Measurements from ENCODE around the gene TNNT3. TPM values are rescaled to one million over a fixed set of nuclear protein-coding genes. Genes with fewer than 3 reads are reported as not detected.

TNNT3 gene
- polyA plus RNA-seq, 3 donors, result 5.3 to 7.3 (median 5.9) TPM

DNA sequence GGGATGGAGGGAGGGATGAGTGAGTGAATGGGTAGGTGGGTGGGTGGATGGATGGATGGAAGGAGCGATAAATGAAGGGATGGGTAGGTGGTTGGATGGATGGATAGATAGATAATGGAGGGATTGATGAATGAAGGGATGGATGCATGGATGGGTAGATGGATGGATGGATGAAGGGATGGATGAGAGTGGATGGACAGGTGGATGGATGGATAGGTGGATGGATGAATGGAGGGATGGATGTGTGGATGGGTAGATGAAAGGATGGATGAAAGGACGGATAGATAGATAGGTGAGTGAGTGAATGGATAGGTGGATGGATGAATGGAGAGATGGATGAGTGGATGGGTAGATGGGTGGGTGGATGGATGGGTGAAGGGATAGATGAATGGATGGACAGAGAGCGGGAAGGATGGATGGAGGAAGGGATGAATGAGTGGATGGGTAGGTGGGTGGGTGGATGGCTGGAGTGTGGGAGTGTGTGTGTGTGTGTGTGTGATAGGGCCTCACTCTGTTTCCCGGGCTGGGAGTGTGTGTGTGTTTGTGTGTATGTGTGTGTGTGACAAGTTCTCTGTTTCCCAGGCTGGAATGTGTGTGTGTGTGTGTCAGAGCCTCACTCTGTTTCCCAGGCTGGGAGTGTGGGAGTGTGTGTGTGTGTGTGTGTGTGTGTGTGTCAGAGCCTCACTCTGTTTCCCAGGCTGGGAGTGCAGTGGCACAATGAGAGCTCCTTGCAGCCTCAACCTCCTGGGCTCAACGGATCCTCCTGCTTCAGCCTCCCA is 25.7 kb upstream of the TNNT3 start:
- DNase-seq (ENCODE audit: low read depth in 3 of 3, low spot score in 2 of 3), result no peak

DNA sequence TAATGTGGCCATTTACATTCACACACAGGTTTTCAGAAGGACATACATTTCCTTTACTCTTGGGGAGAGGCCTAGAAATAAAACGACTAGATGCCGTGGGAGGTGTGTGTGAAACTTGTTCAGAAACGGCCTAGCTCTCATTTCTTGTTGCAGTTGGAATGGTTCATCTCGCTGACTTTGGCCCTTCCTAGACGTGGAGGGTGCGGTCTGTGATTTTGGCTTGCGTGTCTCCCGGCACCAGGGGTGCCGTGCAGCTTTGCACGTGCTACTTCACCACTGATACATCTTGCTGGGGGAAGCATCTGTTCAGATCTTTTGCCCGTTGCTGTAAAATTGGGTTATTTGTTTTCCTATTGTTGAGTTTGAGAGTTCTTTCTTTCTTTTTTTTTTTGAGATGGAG is 24.7 kb upstream of the TNNT3 start:
- DNase-seq (ENCODE audit: low read depth in 3 of 3, low spot score in 2 of 3), result no peak

DNA sequence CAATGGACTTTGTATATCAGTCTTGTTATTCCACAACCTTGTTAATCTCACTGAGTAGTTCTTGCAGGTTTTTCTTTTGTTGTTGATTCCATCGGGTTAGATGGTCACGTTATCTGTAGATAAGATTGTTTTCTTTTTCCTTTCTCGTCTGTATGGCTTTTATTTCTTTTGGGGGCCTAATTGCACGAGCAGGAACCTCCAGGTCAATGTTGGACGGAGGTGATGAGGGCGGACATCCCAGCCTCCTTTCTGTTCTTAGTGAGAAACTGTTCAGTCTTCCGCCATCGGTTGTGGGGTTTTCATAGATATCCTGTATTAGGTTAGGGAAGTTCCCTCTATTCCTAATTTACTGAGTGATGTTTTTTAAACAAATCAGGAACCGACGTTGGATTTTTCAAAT is 23.0 kb upstream of the TNNT3 start:
- no peak for DNase-seq (ENCODE audit: low read depth in 3 of 3, low spot score in 2 of 3)

DNA sequence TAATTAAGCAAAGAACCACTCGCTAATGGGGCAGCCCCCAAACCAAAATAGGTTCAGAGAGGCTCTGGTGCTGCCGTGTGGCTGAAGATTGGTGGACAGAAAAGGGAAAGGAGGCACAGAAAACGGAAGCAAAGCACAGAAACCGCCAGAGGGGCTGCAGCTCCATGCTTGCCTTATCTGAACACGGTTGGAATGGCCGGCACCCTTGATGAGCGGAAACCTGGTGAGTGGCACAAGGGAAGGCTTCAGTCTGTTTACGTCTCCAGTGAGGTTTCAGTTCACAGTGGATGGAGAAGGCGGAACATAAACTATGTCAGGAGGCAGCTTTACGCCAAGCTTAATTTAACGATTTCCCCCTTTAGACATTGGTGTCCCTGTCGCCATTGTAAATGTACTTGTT is 22.6 kb upstream of the TNNT3 start:
- no peak for DNase-seq (ENCODE audit: low read depth in 3 of 3, low spot score in 2 of 3)

DNA sequence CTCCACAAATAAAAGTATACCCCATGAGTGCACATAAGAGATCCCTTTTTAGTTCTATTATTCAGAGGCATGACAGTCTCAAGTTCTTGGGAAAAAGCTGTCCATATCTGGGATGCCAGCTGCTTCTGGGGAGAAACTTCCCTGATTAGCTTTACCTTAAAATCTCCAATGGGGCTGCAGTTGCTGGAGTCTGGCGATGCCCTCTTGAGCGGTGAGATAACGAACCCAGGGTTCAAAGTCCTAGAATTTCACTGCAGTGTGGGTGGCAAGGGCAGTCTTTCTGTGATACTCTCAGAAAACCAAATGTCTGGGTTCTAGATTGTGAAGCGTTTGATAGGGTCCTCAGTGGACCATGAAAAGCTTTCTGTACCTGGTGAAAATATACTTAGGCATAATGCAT is 20.4 kb upstream of the TNNT3 start:
- no peak for DNase-seq (ENCODE audit: low read depth in 3 of 3, low spot score in 2 of 3)

DNA sequence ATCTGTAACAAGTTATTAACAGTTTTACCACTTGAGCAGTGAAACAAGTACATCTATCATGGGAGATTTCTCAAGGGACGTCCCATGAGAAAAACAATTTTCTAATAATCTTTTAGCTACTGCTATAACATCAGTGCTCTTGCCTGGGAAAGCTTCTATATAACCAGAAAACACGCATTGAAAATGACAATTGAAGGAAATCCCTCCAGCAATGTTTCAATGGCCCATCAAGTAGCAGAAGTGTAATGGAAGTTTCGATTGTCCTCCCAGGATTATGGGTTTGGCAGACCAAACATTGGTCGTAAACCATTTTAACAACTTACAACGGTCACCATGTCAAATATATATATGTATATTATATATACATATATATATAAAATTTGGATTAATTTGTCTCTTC is 19.8 kb upstream of the TNNT3 start:
- no peak for DNase-seq (ENCODE audit: low read depth in 3 of 3, low spot score in 2 of 3)

DNA sequence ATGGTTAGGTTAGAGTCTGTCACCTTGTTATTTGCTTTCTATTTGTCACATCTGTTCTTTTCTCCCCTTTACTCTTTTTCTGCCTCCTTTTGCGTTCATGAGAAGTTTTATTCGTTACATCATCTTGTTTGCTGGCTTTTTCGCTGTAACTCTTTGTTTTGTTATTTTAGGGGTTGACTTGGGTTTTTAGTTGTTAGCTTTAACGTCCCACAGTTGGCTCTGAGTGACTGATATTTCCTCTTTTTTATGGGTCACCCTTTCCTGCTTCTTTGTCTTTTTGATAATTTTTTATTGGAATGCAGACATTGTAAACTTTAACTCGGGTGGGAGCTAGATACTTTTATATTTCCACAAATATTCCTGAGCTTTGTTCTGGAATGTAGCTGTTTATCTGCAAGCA is 13.3 kb upstream of the TNNT3 start:
- DNase-seq (ENCODE audit: low read depth in 3 of 3, low spot score in 2 of 3), result no peak

DNA sequence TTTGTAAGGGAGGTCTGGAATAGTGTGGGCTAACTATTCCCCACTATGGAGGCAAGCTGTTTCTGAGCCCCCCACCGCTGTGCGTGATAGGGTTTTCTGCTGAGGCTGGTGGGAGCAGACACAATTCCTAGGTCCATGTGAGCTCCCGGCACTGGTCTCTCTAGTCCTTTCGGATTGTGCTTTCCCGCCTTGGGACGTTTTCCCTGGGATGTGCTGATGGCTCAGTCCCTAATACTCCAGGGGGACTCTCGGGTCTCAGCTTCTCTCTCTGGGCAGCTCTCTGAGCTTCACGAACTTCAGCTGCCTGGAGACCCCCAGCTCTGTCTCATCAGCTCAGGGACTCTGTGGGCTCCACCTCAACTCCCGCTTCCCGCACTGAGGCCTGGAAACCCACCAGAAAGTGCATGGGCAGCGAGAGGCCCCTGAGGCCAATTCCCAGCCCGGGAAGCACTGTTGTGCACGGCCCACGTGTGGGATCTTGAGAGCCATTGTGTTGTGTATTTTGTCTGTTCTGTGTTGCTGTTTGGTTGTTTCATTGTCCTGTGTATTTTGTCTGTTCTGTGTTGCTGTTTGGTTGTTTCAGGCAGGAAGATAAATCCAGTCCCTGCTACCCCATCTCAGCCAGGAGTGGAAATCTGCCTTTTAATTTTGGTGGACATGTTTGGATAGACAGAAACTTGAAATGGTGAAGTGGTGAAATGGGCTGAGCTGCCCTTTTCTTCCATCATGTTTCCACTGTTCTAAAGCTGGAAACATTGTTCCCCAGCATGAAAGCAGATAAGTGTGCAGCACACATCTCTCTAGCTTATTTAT is 12.7 kb upstream of the TNNT3 start:
- no peak for DNase-seq (ENCODE audit: low read depth in 3 of 3, low spot score in 2 of 3)

DNA sequence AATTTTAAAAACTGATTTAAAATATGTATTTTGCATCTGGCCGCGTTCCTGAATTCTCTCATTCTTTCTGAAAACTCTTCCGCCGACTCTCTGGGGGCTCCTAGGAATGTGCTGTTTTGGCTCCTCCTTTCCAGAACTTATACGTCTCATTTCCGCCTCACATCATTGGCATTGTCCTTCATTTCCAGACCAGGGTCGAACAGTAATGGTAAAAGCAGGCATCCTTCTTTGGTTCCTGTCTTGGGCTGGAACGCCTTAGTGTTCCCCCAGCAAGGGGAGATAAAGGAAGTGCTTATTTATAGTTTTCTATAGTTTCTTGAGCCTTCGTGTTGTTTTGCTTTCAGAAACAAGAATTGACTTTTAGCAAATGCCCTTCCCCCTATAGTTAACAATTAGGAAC is 10.9 kb upstream of the TNNT3 start:
- no peak for DNase-seq (ENCODE audit: low read depth in 3 of 3, low spot score in 2 of 3)

DNA sequence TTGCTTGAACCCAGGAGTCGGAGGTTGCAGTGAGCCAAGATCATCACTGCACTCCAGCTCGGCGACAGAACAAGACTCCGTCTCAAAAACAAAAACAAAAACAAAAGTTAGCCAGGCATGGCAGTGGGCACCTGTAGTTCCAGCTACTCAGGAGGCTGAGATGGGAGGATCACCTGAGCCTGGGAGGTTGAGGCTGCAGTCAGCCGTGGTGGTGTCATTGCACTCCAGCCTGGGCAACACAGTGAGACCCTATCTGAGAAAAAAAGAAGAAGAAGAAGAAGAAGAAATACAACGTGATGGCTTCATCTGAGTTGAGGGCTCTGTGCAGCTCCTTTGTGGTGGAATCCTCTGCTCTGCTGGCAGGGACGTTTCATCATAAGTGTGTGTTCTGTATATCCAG is 10.0 kb upstream of the TNNT3 start:
- DNase-seq (ENCODE audit: low read depth in 3 of 3, low spot score in 2 of 3), result no peak

DNA sequence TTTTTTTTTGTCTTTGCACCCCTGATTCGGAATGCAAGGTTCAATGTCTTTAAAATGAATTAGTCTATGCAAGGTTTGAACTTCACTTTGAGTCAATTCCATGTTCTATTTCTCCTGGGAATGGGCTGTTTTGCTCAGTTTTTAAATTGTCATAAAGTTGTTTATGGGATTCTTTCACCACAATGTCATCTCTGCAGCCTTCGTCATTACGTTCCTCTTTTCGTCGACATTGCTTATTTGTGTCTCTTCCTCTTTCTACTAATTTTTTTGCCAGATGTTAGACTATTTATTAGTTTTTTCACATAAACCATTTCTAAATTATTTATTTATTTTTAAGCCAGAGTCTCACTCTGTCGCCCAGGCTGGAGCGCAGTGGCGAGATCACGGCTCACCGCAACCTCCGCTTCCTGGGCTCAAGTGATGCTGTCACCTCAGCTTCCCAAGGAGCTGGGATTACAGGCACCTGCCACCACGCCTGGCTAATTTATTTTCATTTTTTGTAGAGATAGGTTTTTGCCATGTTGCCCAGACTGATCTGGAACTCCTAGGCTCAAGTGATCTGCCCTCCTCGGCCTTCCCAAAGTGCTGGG is 7.1 kb upstream of the TNNT3 start:
- DNase-seq (ENCODE audit: low read depth in 3 of 3, low spot score in 2 of 3), result no peak

DNA sequence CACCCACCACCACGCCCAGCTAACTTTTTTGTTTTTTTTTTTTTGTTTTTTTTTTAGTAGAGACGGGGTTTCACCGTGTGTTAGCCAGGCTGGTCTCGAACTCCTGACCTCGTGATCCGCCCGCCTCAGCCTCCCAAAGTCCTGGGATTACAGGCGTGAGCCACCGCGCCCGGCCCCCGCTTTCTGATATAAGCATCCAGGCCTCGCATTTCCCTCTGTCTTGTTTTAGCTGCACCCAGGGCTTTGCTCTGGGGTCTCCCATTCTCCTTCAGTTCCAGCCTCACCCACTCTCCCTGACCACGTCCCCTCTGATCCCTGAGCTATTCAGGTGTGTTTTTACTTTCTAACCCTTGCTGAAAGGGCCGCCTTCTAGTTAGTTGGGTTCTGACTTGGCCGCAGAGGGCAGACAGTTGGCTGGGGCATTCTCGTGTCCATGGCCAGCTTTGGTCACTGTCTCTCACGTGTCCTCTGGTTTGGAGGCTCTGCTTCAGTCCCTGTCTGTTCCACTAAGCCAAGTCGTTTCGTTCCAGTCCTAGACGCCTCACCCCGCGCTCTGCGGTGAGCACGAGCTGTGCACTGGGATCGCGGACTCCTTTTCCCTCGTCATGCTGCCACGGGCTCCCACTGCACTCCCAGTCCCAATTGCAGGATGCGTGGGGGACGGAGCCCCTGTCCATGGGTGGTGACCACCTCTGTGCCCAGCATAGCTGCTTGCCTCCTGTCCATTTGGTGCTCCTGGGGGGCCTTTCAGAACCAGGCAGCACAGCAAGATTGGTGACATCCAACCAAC is 6.0 kb upstream of the TNNT3 start:
- no peak for DNase-seq (ENCODE audit: low read depth in 3 of 3, low spot score in 2 of 3)

DNA sequence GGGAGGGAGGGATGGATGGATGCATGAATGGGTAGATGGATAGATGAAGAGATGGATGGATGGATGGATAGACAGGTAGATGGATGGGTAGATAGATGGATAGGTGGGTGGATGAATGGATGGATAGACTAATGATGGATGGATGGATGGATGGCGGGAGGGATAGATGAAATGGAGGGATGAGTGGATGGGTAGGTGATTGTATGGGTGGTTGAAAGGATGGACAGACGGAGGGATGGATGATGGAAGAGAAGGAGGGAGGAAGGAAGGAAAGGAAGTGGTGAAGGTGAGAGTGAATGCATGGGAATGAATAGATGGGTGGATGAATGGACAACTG is 3.7 kb upstream of the TNNT3 start:
- no peak for DNase-seq (ENCODE audit: low read depth in 3 of 3, low spot score in 2 of 3)

DNA sequence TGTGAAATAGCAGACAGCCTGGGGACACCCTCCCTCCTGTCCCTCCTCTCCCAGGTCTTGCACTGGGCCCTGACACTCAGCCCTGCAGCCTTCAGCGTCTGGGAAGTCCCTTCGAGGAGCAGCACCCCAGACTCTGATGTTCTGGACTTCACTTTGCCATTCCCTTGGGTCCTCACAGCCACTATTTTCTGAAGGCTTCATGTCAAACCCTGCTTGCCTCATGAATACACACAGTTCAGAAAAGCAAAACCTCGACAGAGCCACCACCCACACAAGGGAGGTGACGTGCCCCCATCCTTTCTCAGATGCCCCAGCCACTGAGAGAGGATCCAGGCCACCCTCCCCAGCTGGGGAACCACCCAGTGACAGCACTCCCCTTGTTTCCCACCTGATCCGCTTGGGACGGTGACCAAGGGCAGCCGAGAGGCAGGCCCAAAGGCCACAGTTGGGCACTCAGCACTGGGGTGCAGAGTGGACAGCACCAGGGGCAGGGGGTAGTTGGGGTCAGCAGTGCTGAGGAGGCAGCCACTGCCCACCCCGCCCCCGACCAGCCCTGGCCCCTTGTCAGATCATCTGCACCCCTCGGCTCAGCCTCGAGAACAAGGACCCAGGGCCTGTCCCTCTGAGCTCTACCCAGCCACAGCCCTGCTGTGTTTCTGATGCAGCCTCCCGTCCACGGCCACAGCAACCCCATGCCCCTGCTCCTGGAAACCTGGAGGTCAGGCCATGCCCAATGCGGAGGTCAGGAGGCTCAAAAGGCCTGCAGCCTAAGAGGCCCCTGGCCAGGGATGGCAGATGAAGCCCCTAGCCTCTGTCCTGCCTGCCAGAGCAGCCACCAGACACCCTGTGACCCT is 3.1 kb upstream of the TNNT3 start:
- DNase-seq (ENCODE audit: low read depth in 3 of 3, low spot score in 2 of 3), result no peak

DNA sequence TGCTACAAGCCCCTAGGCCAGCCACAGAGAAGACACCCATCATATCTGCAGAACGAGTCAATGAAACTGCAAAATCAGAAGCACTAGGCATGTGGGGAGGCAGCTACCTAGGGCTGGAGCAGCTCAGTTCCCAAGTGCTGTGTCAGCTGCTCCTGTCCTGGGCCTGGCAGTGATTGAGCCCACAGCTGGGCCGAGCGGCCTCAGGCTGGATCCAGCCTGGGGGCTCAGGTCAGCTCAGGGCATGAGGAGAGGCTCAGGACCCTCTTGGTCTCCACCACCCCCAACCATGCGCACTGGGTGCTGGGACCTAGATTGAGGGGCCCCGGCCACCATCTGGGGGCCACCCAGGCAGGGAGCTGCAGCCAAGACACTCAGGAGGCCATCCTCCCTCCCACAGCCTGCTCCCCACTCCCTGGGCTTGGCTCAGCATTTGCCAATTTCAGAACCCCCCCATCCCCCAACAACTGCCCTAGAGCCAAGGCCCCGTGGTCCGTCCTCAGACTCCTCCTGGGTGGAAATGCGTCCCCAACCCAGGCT is 2.4 kb upstream of the TNNT3 start:
- DNase-seq (ENCODE audit: low read depth in 3 of 3, low spot score in 2 of 3), result no peak

DNA sequence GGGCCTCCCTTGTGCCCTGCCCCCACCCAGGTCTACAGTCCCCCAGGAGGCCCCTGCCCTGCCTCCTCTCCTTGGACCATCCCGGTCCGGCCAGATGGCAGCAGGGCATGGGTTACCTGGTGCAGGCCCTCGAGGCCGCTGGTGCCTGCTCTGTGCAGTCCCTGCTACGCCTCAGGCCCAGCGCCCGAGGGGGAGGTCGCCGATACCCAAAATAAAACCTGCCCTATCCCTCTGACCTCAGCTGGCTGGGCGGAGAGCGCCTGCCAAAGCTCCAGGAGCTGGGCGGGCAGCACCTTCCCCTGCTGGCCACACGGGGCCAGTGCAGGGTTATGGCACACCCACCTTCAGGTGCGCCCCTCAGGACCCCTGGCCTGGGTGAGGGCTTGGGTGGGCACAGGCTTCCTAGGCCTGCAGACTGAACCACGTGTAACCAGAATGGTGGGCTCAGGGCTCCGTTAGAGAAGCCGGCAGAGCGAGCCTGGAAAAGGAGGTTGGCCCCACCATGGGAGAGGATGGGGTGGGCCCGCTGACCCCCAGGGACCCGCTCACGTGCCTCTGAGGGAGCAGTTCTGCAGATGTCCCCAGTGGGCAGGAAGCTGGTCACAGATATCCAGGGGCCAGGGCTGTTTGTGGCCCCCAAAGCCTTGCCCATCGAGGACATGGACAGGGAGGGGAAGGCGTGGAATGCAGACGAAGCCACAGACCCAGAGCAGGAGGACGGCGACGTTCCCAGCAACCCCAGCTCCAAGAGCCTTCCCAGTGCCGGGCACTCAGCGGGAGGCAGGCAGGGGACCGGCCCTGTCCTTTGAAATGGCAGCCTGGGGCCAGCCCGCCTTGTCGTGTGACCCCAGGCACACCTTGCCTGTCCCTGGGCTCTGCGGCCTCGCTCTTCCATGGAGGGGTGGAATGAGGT is 1.7 kb upstream of the TNNT3 start:
- no peak for DNase-seq (ENCODE audit: low read depth in 3 of 3, low spot score in 2 of 3)

DNA sequence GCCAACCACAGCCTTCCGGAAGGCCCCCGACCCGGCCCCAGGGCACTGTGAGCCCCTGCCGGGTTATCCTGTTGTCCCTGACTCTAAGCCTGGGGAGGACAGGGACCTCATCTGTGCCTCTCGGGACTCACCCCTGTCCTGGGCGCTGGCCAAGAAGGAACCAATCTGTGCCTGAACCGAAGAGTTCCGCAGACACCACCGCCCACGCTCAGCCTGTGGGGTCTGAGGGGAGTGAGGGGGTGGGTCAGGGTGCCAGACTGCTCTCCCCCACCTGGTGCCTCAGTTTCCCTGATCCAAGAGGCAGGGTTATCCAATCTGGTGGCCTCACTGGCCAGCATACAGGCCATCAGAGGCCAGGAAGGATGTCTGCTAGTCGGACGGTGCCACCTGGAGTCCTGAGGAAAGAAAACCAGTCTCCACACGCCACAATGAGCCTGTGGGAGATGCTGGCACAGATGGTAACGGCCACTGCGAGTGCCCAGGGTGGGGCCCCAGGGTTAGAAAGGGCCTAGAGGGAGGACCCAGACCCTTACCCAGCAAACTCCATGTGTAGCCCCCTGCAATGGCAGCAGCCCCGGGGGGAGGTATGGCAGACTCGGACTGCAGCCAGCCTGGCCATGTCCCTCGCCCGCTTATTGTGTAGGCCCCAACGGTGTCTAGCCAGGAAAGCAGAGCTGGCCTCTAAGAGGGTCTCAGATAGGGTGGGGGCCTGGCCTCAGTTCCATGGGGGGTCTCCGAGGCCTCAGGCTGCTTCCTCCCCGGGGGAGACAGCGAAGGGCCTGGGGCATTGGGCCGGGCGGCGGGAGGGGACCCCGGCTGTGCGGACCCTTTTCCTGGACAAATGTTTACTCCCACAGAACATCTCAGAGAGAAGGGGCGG is 827 bp upstream of the TNNT3 start:
- no peak for DNase-seq (ENCODE audit: low read depth in 3 of 3, low spot score in 2 of 3)
